ENCODE measurements around the gene CNPY4. TPM values are rescaled to one million over a fixed set of nuclear protein-coding genes. Genes with fewer than 3 reads are reported as not detected.

CNPY4 gene
- total and polyA plus RNA-seq, 12 donors = 14.0 to 46.5 (median 24.2) TPM

DNA sequence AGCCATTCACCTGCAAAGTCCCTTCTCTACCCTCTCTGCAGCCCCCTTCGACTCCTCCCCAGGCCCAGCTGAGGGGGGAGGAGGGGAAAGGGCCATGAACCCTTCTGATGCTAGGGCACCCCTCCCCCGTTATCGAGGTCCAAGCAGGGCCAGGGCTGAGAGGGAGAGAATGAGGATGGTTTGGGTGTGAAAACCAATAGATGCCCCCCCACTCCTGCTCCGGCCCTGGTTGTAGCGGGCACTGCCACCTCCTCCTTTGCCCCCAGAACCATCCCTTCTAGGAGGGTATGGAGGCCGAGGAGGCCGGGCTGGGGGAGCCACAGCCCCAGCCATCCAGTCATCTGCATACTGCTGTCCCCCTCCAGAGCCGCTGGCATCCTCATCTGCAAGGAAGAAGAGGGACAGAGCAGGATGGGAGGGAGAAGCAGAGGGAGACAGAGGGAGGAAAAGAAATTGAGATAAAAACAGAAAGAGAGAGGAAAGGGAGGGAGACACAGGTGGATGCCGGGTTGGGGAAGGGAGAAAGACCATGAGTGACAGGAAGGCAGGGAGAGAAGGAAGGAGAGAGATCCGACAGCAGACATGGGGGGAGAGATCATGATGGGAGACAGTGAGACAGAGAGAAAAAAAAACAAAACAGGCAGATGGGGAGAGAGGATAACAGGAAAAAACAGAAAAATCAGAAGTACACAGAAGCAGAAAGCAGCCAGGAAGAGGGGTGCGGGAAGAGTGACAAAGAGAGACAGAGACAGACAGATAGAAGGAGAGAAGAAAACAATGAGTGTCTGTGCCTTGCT is 50.9 kb downstream of the CNPY4 start:
- DNase-seq = peak in 1 of 7 donors; percentile 42
- intact Hi-C loops (cut with DNase I) = no loop called here
- Histone ChIP-seq H3K36me3 (replicated peaks in 1 of 2) (no peaks in the 10 kb centered on the region), H3K27me3 (peaks cover 10% of the 10 kb centered on the region), H3K4me3 (no peak overlapping the region), H3K27ac (no peak overlapping the region), H3K4me1 (replicated peaks in 1 of 2) (peaks cover 4 to 25% of the 10 kb centered on the region in 2 donors), H3K9me3 (replicated peaks in 1 of 3) (no peaks in the 10 kb centered on the region)
- TF ChIP-seq CTCF (IDR thresholded peaks at IDR 0.05) = no peak
- no peak for TF ChIP-seq POLR2A (IDR thresholded peaks at IDR 0.05)
- WGBS, 4 donors = 81 to 85% (median 83%) methylated on average over 11 of the region's 11 CpGs

DNA sequence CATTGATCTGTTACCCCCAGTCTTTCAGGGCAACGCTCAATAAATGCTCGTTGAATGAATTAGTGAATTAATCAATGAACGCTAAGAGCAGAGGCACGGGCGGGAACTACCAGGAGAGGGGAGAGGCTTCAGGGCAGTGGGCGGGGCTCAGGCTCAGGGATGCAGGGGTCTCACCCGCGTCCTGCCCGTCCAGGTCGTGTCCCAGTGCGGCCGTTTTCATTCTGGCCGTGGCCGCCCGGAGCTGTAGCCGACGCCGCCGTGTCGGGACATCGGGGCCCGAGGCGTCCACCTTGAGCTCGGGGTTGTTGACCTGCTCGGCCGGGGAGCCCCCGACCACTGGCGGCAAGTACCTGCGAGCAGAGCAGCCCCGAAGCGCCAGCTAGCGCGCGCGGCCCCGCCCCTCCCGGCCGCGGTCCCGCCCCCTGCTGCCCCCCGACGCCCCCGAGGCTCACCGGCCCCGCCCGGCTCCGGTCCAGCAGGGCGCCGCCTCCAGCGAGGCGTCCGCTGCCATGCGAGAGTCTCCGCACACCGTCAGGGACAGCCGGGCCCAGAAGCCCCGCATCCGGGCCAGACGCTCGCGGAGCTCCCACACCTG is 51.8 kb downstream of the CNPY4 start:
- DNase-seq = no peak
- 3 to 30% (median 10%) methylated on average over 2 to 58 of the region's 61 CpGs for WGBS, 4 donors
- peaks cover 10% of the 10 kb centered on the region for H3K27me3 ChIP-seq

GRCh38 chr7:100171840-100172239 is 52.4 kb downstream of the CNPY4 start:
- peaks cover 10% of the 10 kb centered on the region for H3K27me3 ChIP-seq
- DNase-seq = peak in 1 of 7 donors; percentile 28
- peak overlapping the region in 1 of 4 donors; percentile 54 for H3K4me3 ChIP-seq
- H3K36me3 ChIP-seq (replicated peaks in 1 of 2) = no peaks in the 10 kb centered on the region
- no peak overlapping the region for H3K27ac ChIP-seq
- H3K4me1 ChIP-seq (replicated peaks in 1 of 2) = peaks cover 4 to 25% of the 10 kb centered on the region in 2 donors
- TF ChIP-seq POLR2A (IDR thresholded peaks at IDR 0.05) (no peak), CTCF (IDR thresholded peaks at IDR 0.05) (no peak)
- no peaks in the 10 kb centered on the region for H3K9me3 ChIP-seq (replicated peaks in 1 of 3)
- WGBS, 4 donors = 37 to 67% (median 39%) methylated on average over 9 to 22 of the region's 22 CpGs
- intact Hi-C loops (cut with DNase I) = no loop called here

More for the DNA sequence above, 51.8 kb downstream of the CNPY4 start:
- H3K36me3 ChIP-seq (replicated peaks in 1 of 2) = no peaks in the 10 kb centered on the region
- intact Hi-C loops (cut with DNase I) = no loop called here
- TF ChIP-seq POLR2A (IDR thresholded peaks at IDR 0.05) = no peak
- no peak for TF ChIP-seq CTCF (IDR thresholded peaks at IDR 0.05)
- no peak overlapping the region for H3K27ac ChIP-seq
- H3K4me1 ChIP-seq (replicated peaks in 1 of 2) = peaks cover 4 to 25% of the 10 kb centered on the region in 2 donors
- no peaks in the 10 kb centered on the region for H3K9me3 ChIP-seq (replicated peaks in 1 of 3)
- peak overlapping the region in 1 of 4 donors; percentile 54 for H3K4me3 ChIP-seq

- intact Hi-C loops (cut with DNase I) = no loop called here
- Histone ChIP-seq H3K27ac (no peak overlapping the region), H3K4me3 (no peak overlapping the region), H3K36me3 (replicated peaks in 1 of 2) (no peaks in the 10 kb centered on the region), H3K9me3 (replicated peaks in 1 of 3) (no peaks in the 10 kb centered on the region), H3K4me1 (replicated peaks in 1 of 2) (peaks cover 0 to 17% of the 10 kb centered on the region in 2 donors), H3K27me3 (peaks cover 10% of the 10 kb centered on the region)
- TF ChIP-seq POLR2A (IDR thresholded peaks at IDR 0.05) = no peak
- TF ChIP-seq CTCF (IDR thresholded peaks at IDR 0.05) = no peak
- 88 to 94% (median 90%) methylated on average over 10 to 11 of the region's 11 CpGs for WGBS, 4 donors
- DNase-seq = no peak
Observed at GRCh38 chr7:100173806-100174495, 54.5 kb downstream of the CNPY4 start.
